HG02840 (cell line): ENCODE data around the gene REPS2.
"Not testable (repeated sequence)": the region's sequence is repeated elsewhere in the genome, so short reads cannot be mapped to it uniquely, and the experiment has no call there.

Experiments used
- ATAC-seq: cut with Tn5 transposase; IDR thresholded peaks from one replicate; pipeline ENCODE4 v1.9.1; 2021; ENCODE audit warnings: mild to moderate bottlenecking, moderate library complexity, moderate number of reproducible peaks; ENCODE audit not compliant: unreplicated experiment, low FRiP score

The REPS2 gene

DNA sequence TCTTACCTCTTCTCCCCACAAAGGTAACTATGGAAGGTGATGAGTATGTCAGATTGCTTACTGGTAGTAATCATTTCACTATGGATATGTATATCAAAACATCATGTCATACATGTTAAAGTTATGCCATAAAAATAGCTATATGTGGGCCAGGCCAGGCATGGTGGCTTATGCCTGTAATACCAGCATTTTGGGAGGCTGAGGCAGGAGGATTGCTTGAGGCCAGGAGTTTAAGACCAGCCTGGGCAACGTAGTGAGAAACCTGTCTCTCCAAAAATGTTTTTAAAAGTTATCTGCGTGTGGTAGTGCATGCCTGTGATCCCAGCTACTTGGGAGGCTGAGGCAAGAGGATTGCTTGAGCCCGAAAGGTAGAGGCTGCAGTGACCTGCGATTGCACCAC is 16.2 kb downstream of the REPS2 start:
- not testable (repeated sequence) for ATAC-seq

DNA sequence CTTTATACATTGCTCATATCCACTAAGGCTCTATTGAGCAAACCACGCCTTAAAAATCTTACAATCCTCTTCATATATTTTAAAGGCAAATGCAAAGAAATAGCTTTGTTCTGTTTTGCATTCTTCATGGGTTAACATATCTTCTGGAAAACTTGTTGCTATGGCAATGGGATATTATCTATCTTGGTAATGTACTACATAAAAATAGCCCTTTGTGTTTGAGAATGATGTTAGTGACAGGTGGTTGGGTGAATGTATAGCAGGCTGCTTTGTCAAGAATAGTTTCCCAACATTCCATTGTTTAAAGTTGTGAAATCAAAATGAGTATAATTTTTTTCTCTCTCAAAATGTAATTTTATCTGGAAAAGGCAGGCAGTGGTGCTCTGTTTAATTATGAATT is 16.8 kb downstream of the REPS2 start:
- ATAC-seq, result no peak

DNA sequence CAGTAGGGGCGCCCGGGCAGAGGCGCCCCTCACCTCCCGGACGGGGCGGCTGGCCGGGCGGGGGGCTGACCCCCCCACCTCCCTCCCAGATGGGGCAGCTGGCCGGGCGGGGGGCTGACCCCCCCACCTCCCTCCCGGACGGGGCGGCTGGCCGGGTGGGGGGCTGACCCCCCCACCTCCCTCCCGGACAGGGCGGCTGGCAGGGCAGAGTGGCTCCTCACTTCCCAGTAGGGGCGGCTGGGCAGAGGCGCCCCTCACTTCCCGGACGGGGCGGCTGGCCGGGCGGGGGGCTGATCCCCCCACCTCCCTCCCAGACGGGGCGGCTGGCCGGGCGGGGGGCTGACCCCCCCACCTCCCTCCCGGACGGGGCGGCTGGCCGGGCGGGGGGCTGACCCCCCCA is 18.5 kb downstream of the REPS2 start:
- ATAC-seq, result not testable (repeated sequence)

DNA sequence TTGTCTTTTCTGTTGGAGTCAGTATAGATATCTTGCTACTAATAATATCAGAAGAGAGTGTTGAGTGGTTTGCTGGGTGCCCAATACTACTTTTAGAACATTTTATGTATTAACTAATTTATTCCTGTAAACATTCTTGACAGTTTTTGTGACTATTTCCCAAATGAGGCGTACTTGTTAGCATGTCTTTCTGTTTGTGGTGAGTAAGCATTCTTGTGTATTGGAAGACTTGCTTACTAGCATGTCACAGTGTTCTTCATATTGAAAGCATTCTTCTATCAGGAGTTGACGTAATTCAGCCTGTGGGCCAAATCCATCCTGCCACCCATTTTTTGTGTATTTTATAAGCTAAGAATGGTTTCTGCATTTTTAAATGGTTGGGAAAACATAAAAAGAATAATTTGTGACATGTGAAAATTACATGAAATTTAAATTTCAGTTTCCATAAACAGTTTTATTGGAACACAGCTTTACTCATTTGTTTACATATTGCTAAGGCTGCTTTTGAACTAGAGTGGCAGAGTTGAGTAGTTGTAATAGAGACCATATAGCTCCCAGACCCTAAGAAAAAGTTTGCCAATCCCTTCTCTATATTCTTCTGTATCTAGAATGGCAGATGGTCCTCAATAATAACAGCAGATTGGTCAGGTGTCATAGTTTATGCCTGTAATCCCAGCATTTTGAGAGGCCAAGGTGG is 20.4 kb downstream of the REPS2 start:
- ATAC-seq, result no peak

DNA sequence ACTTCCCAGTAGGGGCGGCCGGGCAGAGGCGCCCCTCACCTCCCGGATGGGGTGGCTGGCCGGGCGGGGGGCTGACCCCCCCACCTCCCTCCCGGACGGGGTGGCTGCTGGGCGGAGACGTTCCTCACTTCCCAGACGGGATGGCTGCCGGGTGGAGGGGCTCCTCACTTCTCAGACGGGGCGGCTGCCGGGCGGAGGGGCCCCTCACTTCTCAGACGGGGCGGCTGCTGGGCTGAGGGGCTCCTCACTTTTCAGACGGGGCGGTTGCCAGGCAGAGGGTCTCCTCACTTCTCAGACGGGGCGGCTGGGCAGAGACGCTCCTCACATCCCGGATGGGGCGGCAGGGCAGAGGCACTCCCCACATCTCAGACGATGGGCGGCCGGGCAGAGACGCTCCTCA is 22.3 kb downstream of the REPS2 start:
- not testable (repeated sequence) for ATAC-seq

DNA sequence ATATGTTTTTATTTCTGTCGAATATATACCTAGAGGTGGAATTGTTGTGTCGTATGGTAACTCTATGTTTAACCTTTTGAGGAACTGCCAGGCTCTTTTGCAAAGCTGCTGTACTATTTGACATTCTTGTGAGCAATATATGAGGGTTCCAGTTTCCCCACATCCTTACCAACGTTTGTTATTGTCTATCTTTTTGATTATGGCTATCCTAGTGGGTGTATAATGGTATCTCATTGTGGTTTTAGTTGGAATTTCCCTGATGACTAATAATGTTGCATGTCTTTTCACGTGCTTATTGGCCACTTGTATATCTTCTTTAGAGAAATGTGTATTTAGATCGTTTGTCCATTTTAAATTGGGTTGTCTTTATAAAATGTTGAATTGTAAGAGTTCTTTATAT is 24.5 kb downstream of the REPS2 start:
- ATAC-seq, result no peak

DNA sequence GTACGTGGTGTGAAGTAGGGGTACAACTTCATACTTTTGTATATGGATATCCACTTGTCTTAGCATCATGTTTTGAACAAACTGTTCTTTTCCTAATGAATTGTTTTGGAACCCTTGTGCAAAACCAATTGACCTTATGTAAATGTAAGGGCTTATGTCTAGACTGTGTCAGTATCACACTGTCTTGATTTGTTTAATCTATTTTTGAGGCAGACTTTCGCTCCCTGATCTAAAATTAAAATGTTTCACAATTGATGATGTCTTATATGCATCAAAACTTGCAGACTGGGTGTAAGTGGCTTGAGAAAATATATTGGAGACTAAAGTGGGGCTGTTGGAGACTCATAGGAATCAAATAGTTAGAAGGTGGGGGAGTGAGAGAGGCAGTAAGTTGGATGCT is 25.2 kb downstream of the REPS2 start:
- no peak for ATAC-seq

DNA sequence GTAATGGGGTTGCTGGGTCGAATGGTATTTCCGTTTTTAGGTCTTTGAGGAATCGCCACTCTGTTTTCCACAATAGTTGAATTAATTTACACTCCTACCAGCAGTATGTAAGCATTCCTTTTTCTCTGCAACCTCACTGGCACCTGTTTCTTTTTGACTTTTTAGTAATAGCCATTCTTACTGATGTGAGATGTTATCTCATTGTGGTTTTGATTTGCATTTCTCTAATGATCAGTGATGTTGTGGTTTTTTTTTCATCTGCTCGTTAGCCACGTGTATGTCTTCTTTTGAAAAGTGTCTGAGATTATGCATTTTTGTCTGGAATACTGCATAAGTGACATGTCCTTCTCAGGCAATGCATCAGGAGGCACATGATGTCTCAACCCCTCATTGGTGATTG is 28.8 kb downstream of the REPS2 start:
- ATAC-seq, result no peak

DNA sequence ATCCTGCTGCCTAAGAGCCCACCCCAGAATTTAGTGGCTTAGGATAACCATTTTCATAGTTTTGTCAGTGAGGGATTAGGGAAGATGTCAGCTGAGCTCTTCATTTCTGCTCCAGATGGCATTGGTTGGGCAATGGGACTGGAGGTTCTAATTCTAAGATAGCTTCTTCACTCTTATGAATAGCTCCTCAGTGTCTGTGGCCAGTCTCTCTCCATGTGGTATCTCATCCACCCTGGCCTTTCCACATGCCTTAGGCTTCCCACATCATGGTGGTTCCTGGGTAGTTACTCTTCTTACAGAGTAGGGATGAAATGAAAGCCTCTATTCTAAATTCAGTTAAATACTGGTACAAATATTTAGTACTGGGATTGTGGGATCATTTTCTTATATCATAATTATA is 31.3 kb downstream of the REPS2 start:
- no peak for ATAC-seq

DNA sequence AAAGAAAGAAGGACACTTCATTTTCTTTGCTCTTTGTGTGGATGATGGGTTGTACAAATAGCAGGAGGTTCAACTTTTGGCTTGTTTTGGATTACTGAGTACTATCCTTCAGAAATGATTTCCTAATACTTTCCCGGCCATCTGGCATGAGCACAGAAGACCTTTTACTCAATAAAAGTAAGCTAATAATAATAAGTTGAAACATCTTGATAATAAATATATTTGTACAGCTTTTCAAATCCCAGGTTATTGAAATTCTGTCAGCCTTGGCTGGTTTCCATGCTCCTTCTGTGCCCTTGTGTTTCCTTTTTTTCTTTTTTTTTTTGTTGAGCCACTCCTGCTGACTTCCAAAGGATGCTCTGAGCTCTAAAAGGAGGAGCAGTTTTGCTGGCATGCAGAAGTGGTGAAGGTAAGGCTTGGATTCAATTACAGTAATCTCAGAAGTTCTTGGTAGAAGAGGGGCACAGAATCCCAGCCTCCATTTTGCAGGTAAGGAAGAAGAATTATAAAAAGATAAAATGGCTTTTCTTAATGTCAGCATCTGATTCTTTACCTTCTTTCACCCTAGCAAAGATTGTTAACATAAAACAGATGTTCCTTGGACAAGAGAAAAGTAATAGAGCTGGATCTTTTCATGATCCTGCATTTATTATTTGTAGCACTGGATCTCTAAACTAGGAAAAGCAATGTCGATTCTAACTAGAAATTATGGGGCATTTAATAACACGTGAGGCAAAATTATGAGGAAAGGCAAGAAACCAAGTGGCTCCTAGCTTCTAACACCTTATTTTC is 31.9 kb downstream of the REPS2 start:
- no peak for ATAC-seq

DNA sequence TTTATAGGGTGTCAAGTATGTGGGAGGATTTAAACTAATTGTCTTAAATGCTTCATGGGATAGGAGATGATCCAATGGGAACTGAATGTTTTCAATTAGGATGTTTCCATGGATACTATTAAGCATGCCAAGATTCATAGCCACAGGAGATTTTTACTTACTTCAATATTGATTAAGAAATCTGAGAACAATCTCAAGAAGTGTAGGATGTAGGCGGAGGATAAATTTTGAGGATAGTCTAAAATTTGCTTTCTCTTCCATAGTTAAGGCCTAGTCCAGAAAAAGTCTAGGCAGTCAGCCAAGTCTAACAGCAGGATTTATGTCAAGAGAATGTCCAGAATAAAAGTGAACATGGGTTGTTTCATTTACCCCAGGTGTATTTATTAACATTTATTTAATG is 32.8 kb downstream of the REPS2 start:
- no peak for ATAC-seq

DNA sequence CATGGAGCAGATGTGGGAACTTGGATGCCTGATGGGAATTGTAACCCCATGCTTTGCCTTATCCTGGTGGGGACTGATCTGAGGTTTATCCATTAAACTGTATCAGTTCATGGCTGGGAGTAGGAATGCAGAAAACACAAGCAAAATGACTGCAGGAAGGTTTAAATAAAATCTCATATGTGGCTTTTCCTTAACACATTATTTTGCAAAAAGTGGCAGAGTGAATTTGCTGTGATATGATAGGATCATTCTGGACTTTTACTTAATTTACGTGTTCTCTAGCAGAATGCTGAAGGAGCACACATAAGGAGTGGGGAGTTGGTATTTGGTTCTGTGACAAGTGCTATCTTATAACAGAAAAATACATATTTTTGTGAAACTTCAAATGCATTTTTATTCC is 34.8 kb downstream of the REPS2 start:
- ATAC-seq, result no peak

DNA sequence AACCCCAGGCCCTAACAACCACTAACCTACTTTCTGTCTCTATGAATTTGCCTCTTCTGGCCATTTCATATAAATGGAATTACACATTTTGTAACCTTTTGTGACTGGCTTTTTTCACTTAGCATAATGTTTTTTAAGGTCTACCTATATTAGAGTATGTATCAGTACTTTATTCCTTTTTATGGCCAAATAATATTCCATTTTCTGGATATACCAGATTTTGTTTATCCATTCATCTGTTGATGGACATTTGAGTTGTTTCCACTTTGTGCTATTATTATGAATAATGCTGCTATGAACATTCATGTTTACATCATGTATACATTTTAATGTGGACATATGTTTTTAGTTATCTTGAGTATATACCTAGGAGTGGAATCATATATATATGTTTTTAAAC is 35.5 kb downstream of the REPS2 start:
- no peak for ATAC-seq

DNA sequence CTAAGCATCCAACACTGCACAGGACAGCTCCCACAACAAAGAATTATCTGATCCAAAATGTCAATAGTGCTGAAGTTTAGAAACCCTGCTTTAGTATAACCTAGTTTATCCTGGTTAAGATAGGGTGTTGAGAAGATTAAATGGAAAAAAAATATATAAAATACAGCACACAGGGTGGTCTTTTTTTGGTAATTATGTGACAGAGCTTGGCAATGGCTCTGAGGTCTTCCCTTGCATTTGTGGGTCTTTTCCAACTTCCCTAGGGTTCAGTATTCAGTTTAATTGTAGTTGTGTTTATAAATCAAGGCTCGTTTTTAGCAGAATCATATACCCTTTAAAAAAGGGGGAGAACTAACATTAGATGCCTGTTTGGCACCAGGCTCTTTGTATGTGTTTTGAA is 36.6 kb downstream of the REPS2 start:
- ATAC-seq, result no peak

DNA sequence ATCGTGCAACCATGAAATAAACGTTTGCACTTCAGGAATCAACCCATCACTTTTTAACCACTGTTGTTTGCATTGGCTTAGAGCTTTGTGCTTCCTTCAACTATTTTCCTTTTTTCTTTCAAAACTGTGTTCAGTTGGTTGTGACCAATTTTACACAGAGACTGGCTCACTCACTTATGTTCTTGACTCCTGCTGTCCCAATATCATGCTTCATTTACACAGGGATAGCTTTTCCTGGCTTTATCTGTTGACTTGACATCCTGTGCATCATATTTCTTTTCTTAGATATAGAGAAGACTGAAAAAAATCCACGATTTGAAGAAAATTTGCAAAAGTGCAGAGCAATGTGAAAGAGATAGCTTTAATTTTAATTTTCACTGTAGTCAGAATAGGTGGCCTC is 38.8 kb downstream of the REPS2 start:
- ATAC-seq, result no peak

DNA sequence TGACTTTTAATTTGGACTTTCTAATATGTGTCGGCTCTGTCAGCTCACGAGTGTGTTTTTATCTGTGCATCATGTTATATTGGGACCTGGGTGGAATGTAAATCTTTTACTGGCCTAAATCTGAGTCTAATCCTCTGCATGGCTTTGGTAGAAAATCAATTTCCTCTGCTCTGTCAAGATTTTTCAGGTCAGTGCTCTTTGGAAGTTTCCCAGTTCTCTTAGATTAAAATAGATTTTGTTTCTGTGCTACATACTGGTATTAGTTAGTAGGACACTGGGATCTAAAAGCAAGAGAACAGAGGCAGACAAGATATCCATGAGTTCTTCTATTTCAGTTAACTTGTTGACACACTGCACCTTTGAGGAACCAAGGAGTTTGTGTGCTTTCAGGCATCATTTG is 39.7 kb downstream of the REPS2 start:
- no peak for ATAC-seq

DNA sequence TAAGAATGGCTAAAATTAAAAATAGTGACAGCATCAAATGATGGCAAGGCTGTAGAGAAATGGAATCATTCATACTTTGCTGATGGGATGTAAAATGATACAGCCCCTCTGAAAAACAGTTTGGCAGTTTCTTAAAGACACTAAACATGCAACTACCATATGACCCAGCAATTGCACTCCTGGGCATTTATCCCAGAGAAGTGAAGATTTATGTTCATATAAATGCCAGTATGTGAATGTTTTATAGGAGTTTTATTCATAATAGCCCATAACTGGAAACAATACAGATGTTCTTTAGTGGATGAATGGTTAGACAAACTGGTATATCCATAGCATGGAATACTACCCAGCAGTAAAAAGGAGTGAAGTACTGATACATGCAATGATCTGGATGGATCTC is 43.3 kb downstream of the REPS2 start:
- no peak for ATAC-seq

DNA sequence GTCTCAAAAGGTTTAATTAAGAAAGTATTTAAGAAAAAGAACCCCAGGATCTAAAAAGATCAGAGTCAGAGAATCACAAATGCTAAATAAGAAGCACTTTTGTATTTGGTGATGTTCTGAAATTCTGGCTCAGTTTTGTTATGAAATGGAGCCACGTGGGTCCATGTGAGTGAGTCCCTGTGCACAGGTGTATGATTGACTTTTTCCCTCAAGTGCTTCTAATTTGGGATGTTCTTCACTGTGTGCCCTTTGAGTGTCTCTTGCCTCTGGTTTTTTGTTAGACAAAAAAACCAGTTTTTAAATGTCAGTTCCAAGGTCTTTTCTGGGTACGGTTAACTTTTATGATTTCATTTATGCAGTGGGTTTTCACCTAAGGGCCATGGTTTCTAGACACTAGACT is 44.4 kb downstream of the REPS2 start:
- no peak for ATAC-seq

DNA sequence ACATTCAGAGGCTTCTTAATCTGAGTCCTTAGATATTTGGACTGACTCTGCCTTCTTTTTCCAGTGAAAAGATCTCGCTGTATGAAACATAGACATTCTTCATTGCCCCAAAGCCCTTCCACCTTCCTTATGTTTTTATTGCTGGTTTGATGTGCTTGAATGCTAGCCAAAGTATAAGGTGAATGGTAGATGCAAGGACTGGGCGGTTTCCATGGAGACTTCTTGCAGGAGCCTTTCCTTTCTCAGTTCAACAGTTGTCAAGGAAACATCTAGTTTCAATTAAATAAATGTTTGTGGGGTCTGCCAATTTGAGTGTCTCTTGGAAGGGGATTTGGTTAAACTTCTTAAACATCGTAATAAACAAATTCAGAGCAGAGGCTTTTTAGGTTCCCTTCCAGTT is 46.0 kb downstream of the REPS2 start:
- ATAC-seq, result no peak

DNA sequence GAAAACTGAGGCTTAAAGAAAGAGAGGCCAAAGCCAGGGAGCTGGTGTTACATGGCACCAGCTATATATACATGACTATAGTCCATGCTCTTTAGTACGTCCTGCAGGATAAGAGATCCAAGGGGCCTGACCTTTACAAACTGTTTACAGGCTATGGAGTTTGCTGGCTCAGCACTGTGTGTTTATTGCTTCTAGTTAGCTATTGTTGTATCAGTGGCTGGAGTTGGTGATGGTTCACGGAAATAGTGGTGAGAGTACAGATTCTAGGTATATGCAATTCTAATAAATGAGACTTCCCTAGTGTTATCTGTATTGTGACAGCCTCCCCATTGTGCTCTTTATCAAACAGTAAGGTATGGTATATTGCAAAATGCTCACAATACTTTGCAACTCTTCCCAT is 46.5 kb downstream of the REPS2 start:
- no peak for ATAC-seq

DNA sequence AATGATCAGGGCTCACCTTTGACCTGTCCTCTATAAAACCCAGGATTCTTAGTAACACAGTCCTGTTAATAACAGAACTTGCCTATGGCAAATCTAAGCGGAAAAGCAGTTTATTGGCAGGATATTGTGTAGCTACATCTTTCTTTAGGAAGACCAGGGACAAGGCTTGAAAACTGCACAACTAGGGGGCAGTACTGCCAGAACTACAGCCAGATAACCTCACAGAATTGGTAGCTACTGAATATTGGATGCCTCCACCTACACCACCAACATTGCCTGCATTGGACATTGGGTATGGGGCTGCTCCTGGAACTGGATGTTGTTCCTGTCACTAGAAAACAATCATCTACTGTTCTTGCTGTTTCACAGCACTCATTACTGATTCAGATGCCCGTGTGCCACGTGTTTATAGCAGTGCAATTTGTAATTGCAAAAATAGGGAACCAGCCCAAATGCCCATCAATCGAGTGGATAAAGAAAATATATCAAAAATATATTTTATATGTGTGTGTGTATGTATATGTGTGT is 47.4 kb downstream of the REPS2 start:
- ATAC-seq, result no peak

DNA sequence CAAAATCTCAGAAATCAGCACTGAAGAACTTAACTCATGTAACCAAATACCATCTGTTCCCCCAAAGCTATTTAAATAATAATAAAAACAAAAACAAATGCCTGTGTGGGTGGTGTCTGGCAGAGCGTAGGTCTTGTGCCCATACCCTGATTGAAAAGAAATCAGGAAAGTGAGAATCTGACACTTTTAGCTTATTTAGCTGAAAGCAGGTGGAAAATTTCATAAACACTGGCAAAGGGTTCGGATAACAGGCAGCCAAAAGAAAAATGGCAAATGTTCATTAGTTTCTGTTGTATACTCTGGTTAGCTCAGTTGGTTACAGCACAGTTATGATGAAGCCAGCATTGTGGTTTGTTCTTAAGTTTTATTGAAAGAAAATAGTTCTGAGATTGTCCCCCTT is 48.3 kb downstream of the REPS2 start:
- ATAC-seq, result no peak
